Measurements from ENCODE around the gene SAMHD1.

Gene SAMHD1

DNA sequence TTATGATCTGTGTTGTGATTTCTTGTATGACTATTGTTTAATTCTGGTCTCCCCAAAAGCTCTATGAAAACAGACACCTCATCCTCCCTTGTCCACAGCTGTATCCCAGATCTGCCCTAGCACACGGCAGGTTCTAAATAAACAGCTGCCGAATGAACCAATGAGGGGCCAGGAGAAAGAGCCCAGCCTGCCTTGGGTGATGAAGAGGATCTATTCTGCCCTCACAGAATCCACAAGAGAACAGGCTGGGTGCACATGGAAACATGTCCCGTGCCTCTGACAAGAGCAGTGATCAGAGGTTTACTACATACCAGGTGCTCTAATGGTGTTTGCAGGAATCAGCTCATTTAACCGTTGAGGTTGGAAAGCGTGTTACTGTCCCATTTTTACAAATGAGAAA lies 91.2 kb downstream of the SAMHD1 start:
- TF ChIP-seq CTCF (IDR thresholded peaks at IDR 0.05; ENCODE audit: insufficient read depth, low read length, poor library complexity, severe bottlenecking): no peak
- Histone ChIP-seq H3K36me3 (ENCODE audit: control insufficient read depth, insufficient read depth, low read length) (no peaks in the 10 kb centered on the region; the same call in 1 of the 2 replicates), H3K4me3 (replicated peaks; ENCODE audit: low read depth, low read length) (no peak overlapping the region), H3K27me3 (replicated peaks; ENCODE audit: control insufficient read depth, insufficient read depth, low read length) (no peaks in the 10 kb centered on the region)
- no peak for DNase-seq (ENCODE audit: extremely low read depth, insufficient read length)

DNA sequence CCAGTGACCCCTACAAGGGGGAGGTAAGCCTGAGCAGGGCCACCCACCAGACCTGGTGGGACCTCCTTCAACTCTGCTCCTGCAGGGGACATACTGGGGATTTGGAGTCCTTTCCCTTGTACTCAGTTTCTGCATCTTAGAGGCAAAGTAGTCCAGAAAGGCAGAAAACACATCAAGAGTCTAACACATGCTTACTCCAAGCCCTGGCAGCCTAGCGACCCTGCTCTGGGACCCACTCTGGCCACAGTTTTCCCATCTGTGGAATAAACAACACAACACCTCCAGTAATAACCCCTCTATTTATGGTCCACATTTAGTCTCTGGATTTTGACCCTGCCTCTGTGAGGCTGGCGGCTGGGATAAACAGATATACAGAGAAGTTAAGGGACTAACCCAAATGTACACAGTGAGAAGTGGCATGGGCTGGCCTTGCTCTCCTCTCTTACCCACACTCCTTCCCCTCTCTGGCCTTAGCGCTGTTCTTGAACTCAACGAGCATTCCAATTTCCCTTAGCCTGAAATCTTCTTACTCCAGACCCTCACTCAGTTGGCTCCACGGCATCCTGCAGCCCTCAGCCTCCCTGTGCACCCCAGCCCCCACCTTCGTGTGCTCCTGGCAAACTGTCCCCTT lies 91.7 kb downstream of the SAMHD1 start:
- TF ChIP-seq CTCF (IDR thresholded peaks at IDR 0.05; ENCODE audit: insufficient read depth, low read length, poor library complexity, severe bottlenecking): no peak
- DNase-seq (ENCODE audit: extremely low read depth, insufficient read length): no peak
- Histone ChIP-seq H3K4me3 (replicated peaks; ENCODE audit: low read depth, low read length) (no peak overlapping the region), H3K36me3 (ENCODE audit: control insufficient read depth, insufficient read depth, low read length) (no peaks in the 10 kb centered on the region; the same call in 1 of the 2 replicates), H3K27me3 (replicated peaks; ENCODE audit: control insufficient read depth, insufficient read depth, low read length) (no peaks in the 10 kb centered on the region)

DNA sequence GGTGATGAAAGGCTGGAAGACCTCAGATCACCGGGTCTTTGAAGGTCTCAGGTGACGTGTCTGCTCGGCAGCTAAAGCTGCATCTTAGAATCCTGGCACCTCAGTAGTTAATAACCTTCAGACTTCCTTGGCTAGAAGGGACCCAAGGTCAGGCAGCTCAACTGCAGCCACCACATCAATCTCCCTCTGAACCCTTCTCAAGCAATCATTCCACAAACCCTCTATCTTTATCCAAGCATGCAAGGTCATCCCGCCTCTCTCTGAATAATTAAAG lies 92.3 kb downstream of the SAMHD1 start:
- Histone ChIP-seq H3K4me3 (replicated peaks; ENCODE audit: low read depth, low read length) (no peak overlapping the region), H3K36me3 (ENCODE audit: control insufficient read depth, insufficient read depth, low read length) (no peaks in the 10 kb centered on the region; the same call in 1 of the 2 replicates), H3K27me3 (replicated peaks; ENCODE audit: control insufficient read depth, insufficient read depth, low read length) (no peaks in the 10 kb centered on the region)
- no peak for DNase-seq (ENCODE audit: extremely low read depth, insufficient read length)
- TF ChIP-seq CTCF (IDR thresholded peaks at IDR 0.05; ENCODE audit: insufficient read depth, low read length, poor library complexity, severe bottlenecking): no peak

GRCh38 chr20:36856691-36857635 lies 94.5 kb downstream of the SAMHD1 start:
- Histone ChIP-seq H3K4me3 (replicated peaks; ENCODE audit: low read depth, low read length) (no peak overlapping the region), H3K27me3 (replicated peaks; ENCODE audit: control insufficient read depth, insufficient read depth, low read length) (no peaks in the 10 kb centered on the region), H3K36me3 (ENCODE audit: control insufficient read depth, insufficient read depth, low read length) (no peaks in the 10 kb centered on the region; the same call in 1 of the 2 replicates)
- no peak for DNase-seq (ENCODE audit: extremely low read depth, insufficient read length)
- no peak for TF ChIP-seq CTCF (IDR thresholded peaks at IDR 0.05; ENCODE audit: insufficient read depth, low read length, poor library complexity, severe bottlenecking)

DNA sequence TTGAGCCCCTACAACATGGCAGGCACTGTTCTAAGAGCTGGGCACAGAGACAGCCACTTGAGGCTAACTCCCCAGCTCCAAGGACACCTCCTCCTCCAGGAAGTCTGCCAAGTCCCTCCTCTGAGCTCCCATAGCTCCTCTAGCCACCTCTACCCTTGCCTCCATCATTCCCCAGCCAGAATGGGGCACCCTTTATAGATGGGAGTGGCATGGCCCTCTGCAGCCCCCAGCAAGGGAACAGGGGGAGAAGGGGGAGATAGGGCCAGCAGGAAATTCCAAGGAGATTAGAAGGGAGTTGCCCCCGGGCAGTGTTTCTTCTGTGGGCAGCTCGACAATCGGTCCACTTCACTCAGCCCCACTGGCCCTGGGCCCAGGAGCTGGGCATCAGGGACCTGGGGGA lies 95.3 kb downstream of the SAMHD1 start:
- Histone ChIP-seq H3K36me3 (ENCODE audit: control insufficient read depth, insufficient read depth, low read length) (no peaks in the 10 kb centered on the region; the same call in 1 of the 2 replicates), H3K4me3 (replicated peaks; ENCODE audit: low read depth, low read length) (no peak overlapping the region), H3K27me3 (replicated peaks; ENCODE audit: control insufficient read depth, insufficient read depth, low read length) (no peaks in the 10 kb centered on the region)
- no peak for DNase-seq (ENCODE audit: extremely low read depth, insufficient read length)
- no peak for TF ChIP-seq CTCF (IDR thresholded peaks at IDR 0.05; ENCODE audit: insufficient read depth, low read length, poor library complexity, severe bottlenecking)

Data from GM06990 (cell line).